H1 (cell line): ENCODE results near the gene LDLRAD4. TPM values are rescaled to one million over a fixed set of nuclear protein-coding genes. Genes with fewer than 3 reads are reported as not detected.

Experiments
- CTCF ChIA-PET: fragments of 300-600 bp; sonication (Branson Sonifier 250); formaldehyde crosslinking; loops from one replicate; lab custom pipeline; 2021; ENCODE audit not compliant: partially characterized antibody; lab: Charles Lee
- POLR2A ChIA-PET: fragments of 300-600 bp; sonication (Branson Sonifier 250); formaldehyde crosslinking; loops from one replicate; lab custom pipeline; 2021; ENCODE audit warnings: inconsistent platforms; ENCODE audit not compliant: partially characterized antibody; lab: Charles Lee
- DNase-seq, 2 experiments: peaks; one replicate each; pipeline versions ENCODE4 v3.0.0 to v3.0.0-alpha.2; 2010 to 2022; ENCODE audit warnings: low spot score in 2 of 2, low read depth in 1 of 2, mixed read lengths in 1 of 2
- FAIRE-seq: peaks from 2 replicates; lab custom pipeline; 2011; peaks lifted over from hg19 to GRCh38; lab: Jason Lieb, UNC
- H2AFZ ChIP-seq: 2 replicates; pipeline ENCODE4 v1.8.1; 2012; ENCODE audit warnings: low read length, inconsistent platforms
- H2AK5ac ChIP-seq: 2 replicates; pipeline ENCODE4 v1.6.1; 2013; ENCODE audit warnings: low read depth, low read length
- H2BK120ac ChIP-seq: replicated peaks from 2 replicates; pipeline ENCODE3; 2013; ENCODE audit warnings: low read depth, low read length, inconsistent platforms
- H2BK12ac ChIP-seq: 2 replicates; pipeline ENCODE4 v1.6.1; 2013; ENCODE audit warnings: low read depth, low read length
- H2BK15ac ChIP-seq: 2 replicates; pipeline ENCODE4 v1.6.1; 2013; ENCODE audit warnings: low read length
- H2BK20ac ChIP-seq: 2 replicates; pipeline ENCODE4 v1.6.1; 2013; ENCODE audit warnings: low read length
- H2BK5ac ChIP-seq: 2 replicates; pipeline ENCODE4 v1.6.1; 2013; ENCODE audit warnings: low read depth, low read length
- H3K14ac ChIP-seq: 2 replicates; pipeline ENCODE4 v1.6.1; 2013; ENCODE audit warnings: inconsistent platforms; ENCODE audit not compliant: insufficient read length
- H3K18ac ChIP-seq: 2 replicates; pipeline ENCODE4 v1.6.1; 2013; ENCODE audit warnings: low read length; ENCODE audit errors: extremely low read depth
- H3K23ac ChIP-seq: 2 replicates; pipeline ENCODE4 v1.6.1; 2013; ENCODE audit warnings: inconsistent platforms; ENCODE audit not compliant: insufficient read length
- H3K23me2 ChIP-seq: 2 replicates; pipeline ENCODE4 v1.6.1; 2013; ENCODE audit warnings: low read depth, low read length
- H3K27ac ChIP-seq: 2 replicates; pipeline ENCODE4 v1.6.1; 2011; ENCODE audit warnings: low read depth, low read length, inconsistent platforms
- H3K27me3 ChIP-seq, 4 experiments: replicated peaks in 1 of 4; 1 replicate in 1 of 4; 2 replicates in 3 of 4; pipeline versions ENCODE4 v1.6.1 to v1.8.1; 2011 to 2013; ENCODE audit warnings: low read length in 3 of 4, mild to moderate bottlenecking in 3 of 4, inconsistent platforms in 2 of 4, mixed read lengths in 2 of 4, moderate library complexity in 1 of 4; ENCODE audit not compliant: control insufficient read depth in 3 of 4, insufficient read depth in 3 of 4; ENCODE audit errors: extremely low read depth in 1 of 4
- H3K36me3 ChIP-seq, 4 experiments: 2 replicates each; pipeline versions ENCODE4 v1.6.1 to v1.8.1; 2011 to 2013; ENCODE audit warnings: mild to moderate bottlenecking in 4 of 4, low read length in 3 of 4, moderate library complexity in 2 of 4, control low read depth in 1 of 4, inconsistent platforms in 1 of 4; ENCODE audit not compliant: insufficient read depth in 4 of 4, control insufficient read depth in 2 of 4
- H3K4ac ChIP-seq: replicated peaks from 2 replicates; pipeline ENCODE3; 2013; ENCODE audit warnings: low read length, low read depth, mixed read lengths, inconsistent platforms; ENCODE audit not compliant: insufficient read length
- H3K4me1 ChIP-seq, 4 experiments: replicated peaks in 1 of 4; 1 replicate in 1 of 4; 2 replicates in 3 of 4; pipeline versions ENCODE4 v1.6.1 to v1.8.1; 2011 to 2013; ENCODE audit warnings: low read length in 3 of 4, inconsistent platforms in 2 of 4, mixed read lengths in 1 of 4; ENCODE audit not compliant: insufficient read depth in 4 of 4, control insufficient read depth in 3 of 4
- H3K4me2 ChIP-seq, 2 experiments: 2 replicates each; pipeline versions ENCODE4 v1.6.1 to v1.8.1; 2011 to 2013; ENCODE audit warnings: low read depth in 2 of 2, low read length in 2 of 2, control low read depth in 1 of 2, inconsistent platforms in 1 of 2, mild to moderate bottlenecking in 1 of 2; ENCODE audit not compliant: insufficient read depth in 1 of 2
- H3K4me3 ChIP-seq, 4 experiments: fragments of 200-600, 300-600 bp in 1 of 4; sonication (generic), shearing (Covaris generic), sonication (Bioruptor Twin) in 1 of 4; 2 replicates each; pipeline versions ENCODE4 v1.5.1 to v1.8.1; 2011 to 2016; ENCODE audit warnings: low read length in 4 of 4, low read depth in 3 of 4, control low read depth in 2 of 4, inconsistent platforms in 2 of 4, mild to moderate bottlenecking in 2 of 4, mixed read lengths in 1 of 4, moderate library complexity in 1 of 4; ENCODE audit not compliant: insufficient read depth in 2 of 4; ENCODE audit errors: extremely low read depth in 1 of 4
- H3K56ac ChIP-seq: replicated peaks from 2 replicates; pipeline ENCODE3; 2013; ENCODE audit warnings: low read depth, mild to moderate bottlenecking, mixed read lengths, low read length, inconsistent platforms; ENCODE audit not compliant: insufficient read length
- H3K79me1 ChIP-seq: 2 replicates; pipeline ENCODE4 v1.6.1; 2013; ENCODE audit warnings: low read depth, low read length, control low read depth
- H3K79me2 ChIP-seq, 2 experiments: 2 replicates each; pipeline versions ENCODE4 v1.6.1 to v1.8.1; 2012 to 2013; ENCODE audit warnings: low read length in 2 of 2, mild to moderate bottlenecking in 2 of 2, inconsistent platforms in 1 of 2; ENCODE audit not compliant: insufficient read depth in 2 of 2, control insufficient read depth in 1 of 2
- H3K9ac ChIP-seq, 4 experiments: replicated peaks in 1 of 4; 1 replicate in 1 of 4; 2 replicates in 3 of 4; pipeline versions ENCODE4 v1.6.1 to v1.8.1; 2011 to 2013; ENCODE audit warnings: low read depth in 3 of 4, low read length in 3 of 4, control low read depth in 2 of 4, mild to moderate bottlenecking in 2 of 4, moderate library complexity in 2 of 4, inconsistent platforms in 1 of 4; ENCODE audit errors: extremely low read depth in 1 of 4
- H3K9me3 ChIP-seq, 2 experiments: 2 replicates each; pipeline versions ENCODE4 v1.6.1 to v1.8.1; 2012 to 2013; ENCODE audit warnings: mild to moderate bottlenecking in 2 of 2, moderate library complexity in 2 of 2, control low read depth in 1 of 2, inconsistent platforms in 1 of 2, low read depth in 1 of 2, low read length in 1 of 2, mixed read lengths in 1 of 2; ENCODE audit not compliant: insufficient read depth in 2 of 2
- H4K20me1 ChIP-seq, 2 experiments: replicated peaks in 1 of 2; 2 replicates each; pipeline versions ENCODE3 to v1.8.1; 2011 to 2013; ENCODE audit warnings: inconsistent platforms in 2 of 2, low read length in 2 of 2, mild to moderate bottlenecking in 1 of 2; ENCODE audit not compliant: insufficient read depth in 2 of 2, control insufficient read depth in 1 of 2
- H4K5ac ChIP-seq: 2 replicates; pipeline ENCODE4 v1.6.1; 2013; ENCODE audit warnings: low read length, low read depth, mixed read lengths, inconsistent platforms; ENCODE audit not compliant: insufficient read length
- H4K8ac ChIP-seq: 2 replicates; pipeline ENCODE4 v1.8.0; 2013; ENCODE audit warnings: mild to moderate bottlenecking, moderate library complexity, low read length, inconsistent platforms; ENCODE audit not compliant: insufficient read depth; ENCODE audit errors: extremely low read depth
- H4K91ac ChIP-seq: replicated peaks from 2 replicates; pipeline ENCODE3; 2013; ENCODE audit warnings: low read length, mixed read lengths, inconsistent platforms; ENCODE audit not compliant: insufficient read length
- BACH1 ChIP-seq: IDR thresholded peaks from 2 replicates; pipeline ENCODE4 v1.6.1; 2012; ENCODE audit warnings: low read length, improper control_type of control experiment
- CBX8 ChIP-seq: fragments of 300-800, 300-1000 bp; sonication (generic); IDR thresholded peaks from 2 replicates; pipeline ENCODE4 v1.7.1; 2016; ENCODE audit warnings: low read depth, low read length, borderline replicate concordance
- HDAC2 ChIP-seq, 2 experiments: fragments of 300-600 bp in 1 of 2; sonication (generic) in 1 of 2; IDR thresholded peaks; 2 replicates each; pipeline ENCODE4 v1.6.1; 2011 to 2012; ENCODE audit warnings: low read depth in 2 of 2, low read length in 2 of 2, mild to moderate bottlenecking in 2 of 2, moderate library complexity in 2 of 2, borderline replicate concordance in 1 of 2, inconsistent platforms in 1 of 2
- RFX5 ChIP-seq: IDR thresholded peaks from 2 replicates; pipeline ENCODE4 v1.6.1; 2011; ENCODE audit warnings: low read depth, low read length, improper control_type of control experiment, borderline replicate concordance
- SAP30 ChIP-seq: fragments of 300-600 bp; sonication (generic); IDR thresholded peaks from 2 replicates; pipeline ENCODE4 v1.7.1; 2012; ENCODE audit warnings: low read length, moderate library complexity, mild to moderate bottlenecking, inconsistent platforms; ENCODE audit not compliant: insufficient read depth, insufficient replicate concordance
- USF2 ChIP-seq: IDR thresholded peaks from 2 replicates; pipeline ENCODE4 v1.6.1; 2011; ENCODE audit warnings: low read length, improper control_type of control experiment
- WGBS, 2 experiments: shearing (Covaris generic) in 1 of 2; methylation state at CpG; one replicate each; pipeline versions ENCODE4 v1.1.6 to v1.1.7; 2013 to 2015; ENCODE audit warnings: low lambda C conversion rate in 2 of 2, mixed read lengths in 2 of 2, inconsistent platforms in 1 of 2, low coverage in 1 of 2, missing lambda C conversion rate in 1 of 2; ENCODE audit not compliant: insufficient replicate concordance in 2 of 2, insufficient coverage in 1 of 2, insufficient read length in 1 of 2; ENCODE audit errors: extremely low coverage in 1 of 2, missing lambda C conversion rate in 1 of 2; 5-methylcytosine and 5-hydroxymethylcytosine counted together
- polyA plus RNA-seq, 7 experiments: library from polyadenylated mRNA; depleted of rRNA in 3 of 7; stranded (reverse) in 5 of 7; unstranded in 2 of 7; fragments of >200 nt in 5 of 7; fragments of 200-250 nt in 2 of 7; gene quantifications; 1 replicate in 5 of 7; 2 replicates in 1 of 7; 4 replicates in 1 of 7; pipeline versions ENCODE4 v1.2.1 to v1.2.3, GENCODE V29; 2011 to 2013; ENCODE audit warnings: missing spikeins in 2 of 7, mixed read lengths in 2 of 7
- total RNA-seq: library from RNA; stranded (reverse); fragmentation: NEBNext Ultra II Directional; extraction: Animal tissue kit (Norgen Biotek cat#: 25700); gene quantifications from 2 replicates; pipeline ENCODE4 v1.2.1, GENCODE V29; 2021

The LDLRAD4 gene
- total and polyA plus RNA-seq, 2 of the 8 experiments (the other 6 are each of a cell fraction or from before 2014, with no cell fraction given): 0.77 to 1.4 TPM

- no peak for FAIRE-seq
- no peak overlapping the region for H3K4ac ChIP-seq
- no peak for DNase-seq
- no peak overlapping the region for H2BK120ac ChIP-seq
- no peaks in the 10 kb centered on the region for H4K20me1 ChIP-seq
- H2BK15ac ChIP-seq: no peak overlapping the region
- H3K9ac ChIP-seq: no peak overlapping the region
- no peak overlapping the region for H2BK5ac ChIP-seq
- H3K79me1 ChIP-seq: no peaks in the 10 kb centered on the region
- H3K27me3 ChIP-seq: no peaks in the 10 kb centered on the region; a peak in 1 of 7 replicates
- H3K4me1 ChIP-seq: no peaks in the 10 kb centered on the region; a peak in 1 of 7 replicates
- H3K9me3 ChIP-seq: no peaks in the 10 kb centered on the region
- no peak overlapping the region for H3K23ac ChIP-seq
- no peak overlapping the region for H3K18ac ChIP-seq
- no peak overlapping the region for H4K8ac ChIP-seq
- H3K4me3 ChIP-seq: no peak overlapping the region
- H3K4me2 ChIP-seq: no peak overlapping the region
- POLR2A ChIA-PET: no interaction called here
- CTCF ChIA-PET: interaction anchor here (1.1 to 1.4 kb wide), 4 partner anchors 9 to 128 kb away, joined by 3 to 5 read pairs (median 3); no protein-coding TSS in a partner anchor
- TF ChIP-seq RFX5: no peak
- TF ChIP-seq SAP30: no peak
- TF ChIP-seq USF2: no peak
- TF ChIP-seq HDAC2 (IDR thresholded peaks at IDR 0.05; ENCODE audit: borderline replicate concordance in 1 of 2, low read depth in 2 of 2, low read length in 2 of 2): no peak
- TF ChIP-seq CBX8: no peak
- no peak for TF ChIP-seq BACH1
- 75% methylated on average over 15 of the region's 15 CpGs; no CpG with 5 or more reads in 1 of the 2 experiments for WGBS, 2 experiments
- H3K14ac ChIP-seq: no peak overlapping the region
- no peaks in the 10 kb centered on the region for H3K23me2 ChIP-seq
- H2BK12ac ChIP-seq: no peak overlapping the region
- H3K56ac ChIP-seq: no peak overlapping the region
- no peak overlapping the region for H4K91ac ChIP-seq
- no peak overlapping the region for H2BK20ac ChIP-seq
- no peaks in the 10 kb centered on the region for H3K79me2 ChIP-seq
- 0 out of 2 replicates have a peak overlapping the region, but pooled peaks have one; percentile 24 for H2AK5ac ChIP-seq
- H2AFZ ChIP-seq: no peak overlapping the region
- no peak overlapping the region for H3K27ac ChIP-seq
- H3K36me3 ChIP-seq: no peaks in the 10 kb centered on the region
- no peak overlapping the region for H4K5ac ChIP-seq
Measured at GRCh38 chr18:13429884-13430510, 211.4 kb downstream of the LDLRAD4 start.
